Activated CD8-positive, alpha-beta memory T cell treated with anti-CD3 and anti-CD28 coated beads, Interleukin-2, amount 50 U/mL, for 1 hour (primary cell): ENCODE results near the gene PDZRN3.

Experiments
- DNase-seq: peaks from one replicate; pipeline ENCODE4 v3.0.0-alpha.2; 2020; ENCODE audit errors: extremely low read depth

Gene PDZRN3

DNA sequence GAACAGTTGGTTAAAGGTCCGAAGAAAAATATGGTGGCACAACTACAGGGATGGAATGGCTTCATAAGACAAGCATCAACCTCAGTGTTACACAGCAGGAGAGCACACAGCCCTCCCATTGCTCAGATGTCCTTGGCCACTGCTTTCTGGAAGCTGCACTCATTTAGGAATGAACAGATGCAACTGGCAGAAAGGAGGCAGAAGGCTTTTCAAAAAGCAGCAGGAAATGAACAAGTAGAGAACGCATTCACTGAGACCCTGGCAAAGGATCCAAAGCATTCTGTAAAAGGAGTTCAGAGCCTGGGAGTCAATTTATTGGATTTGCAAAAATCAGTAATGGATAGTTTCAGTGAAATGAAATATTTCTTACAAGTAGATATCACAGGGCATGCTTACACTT lies 101.1 kb downstream of the PDZRN3 start:
- DNase-seq = no peak

DNA sequence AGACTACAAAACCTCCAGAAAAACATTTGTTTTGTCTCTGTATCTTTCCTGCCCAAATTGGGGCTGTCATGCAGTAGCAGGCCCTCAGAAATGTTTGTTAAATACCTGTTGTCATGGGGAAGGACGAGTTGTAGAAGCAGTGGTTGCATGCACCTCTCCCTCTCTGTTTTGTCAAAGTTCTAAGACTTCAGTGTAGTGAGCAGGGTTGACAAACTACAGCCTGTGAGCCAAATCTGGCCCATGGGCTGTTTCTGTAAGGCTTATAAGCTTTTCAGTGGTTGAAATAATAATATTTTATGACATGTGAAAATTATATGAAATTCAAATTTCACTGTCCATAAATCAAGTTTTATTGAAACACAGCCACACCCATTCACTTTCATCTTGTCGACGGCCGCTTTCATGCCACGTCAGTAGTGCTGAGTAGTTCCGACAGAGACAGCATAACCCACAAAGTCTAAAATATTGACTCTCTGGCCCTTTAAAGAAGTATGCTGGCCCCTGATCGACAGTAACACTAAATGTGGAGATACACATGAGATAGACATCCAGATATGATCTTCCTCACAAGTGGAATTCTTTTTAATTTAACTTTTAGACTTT lies 102.9 kb downstream of the PDZRN3 start:
- DNase-seq = no peak

- DNase-seq = no peak
Observed at GRCh38 chr3:73520931-73521461, 103.7 kb downstream of the PDZRN3 start.

- DNase-seq = no peak
Observed at GRCh38 chr3:73516631-73517030, 108.1 kb downstream of the PDZRN3 start.

DNA sequence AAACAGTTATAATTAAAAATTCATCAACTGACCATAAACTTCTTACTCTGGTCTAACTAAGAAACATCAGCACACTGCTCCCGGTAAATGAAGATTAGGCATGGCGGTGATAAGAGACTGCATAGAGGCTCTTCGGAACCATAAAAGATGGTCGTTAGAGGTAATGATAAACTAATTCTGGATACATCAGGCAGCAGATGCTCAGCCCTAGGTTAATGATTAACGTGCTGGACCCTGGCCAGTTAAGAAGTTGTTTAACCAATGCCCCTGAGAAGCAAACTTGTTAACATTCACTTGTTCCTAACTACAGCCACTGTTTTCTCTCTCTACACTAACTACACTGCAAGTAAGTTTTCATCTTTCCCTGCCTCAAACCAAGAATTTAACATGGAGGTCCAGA lies 111.5 kb downstream of the PDZRN3 start:
- DNase-seq = no peak

DNA sequence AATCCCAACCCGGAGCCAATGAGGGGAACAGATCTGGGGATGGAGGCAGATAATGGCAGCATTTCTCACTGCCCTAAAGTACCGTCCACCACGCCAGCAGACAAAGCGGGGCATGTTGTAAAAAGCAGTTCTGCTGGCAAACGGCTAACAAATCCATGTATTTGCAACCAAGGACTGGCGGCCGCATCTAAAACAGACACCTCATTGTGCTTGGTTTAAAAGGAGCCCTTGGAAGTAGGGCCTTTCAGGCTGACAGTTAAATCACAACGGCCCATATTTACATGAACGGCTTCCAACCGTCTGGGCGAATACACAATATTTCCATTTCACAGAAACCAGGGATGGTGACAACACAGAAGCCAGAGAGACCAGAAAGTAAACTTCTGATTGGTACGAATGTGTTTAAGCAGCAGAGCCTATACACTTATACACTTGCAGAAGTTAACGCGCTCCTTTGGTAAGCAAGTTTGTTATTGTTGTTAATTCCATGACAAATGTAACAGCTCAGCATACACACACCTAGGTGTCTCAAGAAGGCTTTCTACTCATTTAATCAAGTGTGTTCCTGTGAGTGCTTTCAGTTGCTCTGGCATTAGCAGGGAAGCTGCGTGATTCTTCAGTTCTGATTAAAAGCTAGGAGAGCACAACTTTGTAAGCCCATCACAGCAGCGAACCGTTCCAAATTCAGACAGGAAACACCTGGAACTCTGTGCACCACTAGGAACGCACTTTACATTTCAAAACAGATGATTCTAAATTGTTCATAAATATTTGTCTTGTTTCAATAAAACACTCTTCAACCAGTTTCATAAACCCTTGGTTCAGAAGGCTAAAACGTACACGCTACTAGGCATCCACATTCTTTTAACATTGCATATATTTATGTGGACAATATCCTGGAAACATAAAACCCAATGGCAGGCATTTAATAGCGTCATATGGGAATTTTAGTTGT lies 112.9 kb downstream of the PDZRN3 start:
- no peak for DNase-seq

DNA sequence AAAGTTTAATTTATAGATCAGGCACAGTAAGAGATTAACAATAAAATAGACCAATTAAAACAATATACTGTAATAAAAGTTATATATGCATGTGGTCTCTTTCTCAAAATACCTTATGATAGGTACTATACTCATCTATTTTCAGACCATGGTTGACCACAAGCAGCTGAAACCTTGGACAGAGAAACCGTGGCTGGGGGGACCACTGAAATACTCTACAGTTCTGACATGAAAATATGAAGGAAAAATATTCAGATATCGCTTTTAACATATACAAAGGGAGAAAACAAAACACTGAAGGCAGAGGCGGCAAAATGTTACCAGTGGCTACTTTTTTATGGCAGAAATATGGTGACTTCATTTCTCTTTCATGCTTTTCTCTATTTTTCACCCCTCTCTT lies 114.0 kb downstream of the PDZRN3 start:
- no peak for DNase-seq

GRCh38 chr3:73510334-73510733 lies 114.4 kb downstream of the PDZRN3 start:
- no peak for DNase-seq

DNA sequence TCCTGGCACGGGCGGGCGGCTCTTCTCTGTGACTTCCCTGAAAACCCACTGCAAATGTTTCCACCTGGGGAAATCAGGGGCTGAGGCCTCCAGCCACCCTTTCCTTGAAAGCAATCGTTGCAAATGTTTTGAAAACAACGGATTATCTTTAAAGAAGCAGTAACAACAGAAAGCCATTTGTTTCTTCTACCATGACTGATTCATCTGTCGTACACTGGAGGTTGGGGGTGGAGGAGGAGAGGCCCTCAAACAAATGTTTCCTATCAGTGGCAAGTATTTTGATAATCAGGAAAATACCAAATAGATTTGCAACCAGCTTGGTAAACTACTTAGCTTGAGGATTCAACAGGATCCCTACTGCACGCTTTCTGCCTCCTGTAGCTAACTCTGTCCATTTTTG lies 114.9 kb downstream of the PDZRN3 start:
- no peak for DNase-seq

DNA sequence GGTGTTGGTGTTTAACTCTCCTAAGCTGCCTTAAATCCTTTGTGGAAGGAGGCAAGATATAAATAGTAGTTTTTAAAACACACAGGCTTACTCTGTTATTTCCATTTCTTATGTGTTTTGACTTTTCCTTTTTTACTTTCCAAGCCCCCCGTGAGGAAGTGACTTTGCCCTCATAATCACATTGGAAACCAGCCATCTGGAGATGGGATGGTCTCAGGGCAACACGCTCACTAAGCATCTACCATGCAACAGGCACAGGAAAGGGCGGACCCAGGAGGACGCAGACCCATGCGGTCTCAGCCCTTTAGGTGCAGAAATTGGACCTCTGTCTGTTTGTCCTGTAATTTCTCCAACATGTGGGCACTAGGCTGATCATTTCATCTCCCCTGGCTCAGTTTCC lies 115.7 kb downstream of the PDZRN3 start:
- no peak for DNase-seq

- no peak for DNase-seq
Observed at GRCh38 chr3:73508330-73508954, 116.3 kb downstream of the PDZRN3 start.

DNA sequence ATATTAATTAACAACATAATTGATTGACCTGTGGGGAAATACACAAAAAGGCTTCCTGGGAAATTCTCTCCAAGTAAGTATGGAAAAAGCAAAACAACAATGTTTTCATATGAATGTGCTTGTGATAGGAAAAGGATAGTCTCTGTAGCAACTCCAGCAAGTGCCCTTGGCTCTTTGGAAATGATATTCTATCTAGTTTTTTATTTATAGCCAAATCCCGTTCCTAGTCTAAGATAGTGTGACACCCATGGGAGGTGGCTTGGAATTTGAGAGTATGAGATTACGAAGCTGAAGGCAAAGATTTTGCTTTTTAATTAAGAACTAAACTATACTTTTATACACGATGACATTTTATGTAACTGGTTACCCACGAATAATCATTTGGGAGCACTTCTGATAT lies 119.9 kb downstream of the PDZRN3 start:
- no peak for DNase-seq

DNA sequence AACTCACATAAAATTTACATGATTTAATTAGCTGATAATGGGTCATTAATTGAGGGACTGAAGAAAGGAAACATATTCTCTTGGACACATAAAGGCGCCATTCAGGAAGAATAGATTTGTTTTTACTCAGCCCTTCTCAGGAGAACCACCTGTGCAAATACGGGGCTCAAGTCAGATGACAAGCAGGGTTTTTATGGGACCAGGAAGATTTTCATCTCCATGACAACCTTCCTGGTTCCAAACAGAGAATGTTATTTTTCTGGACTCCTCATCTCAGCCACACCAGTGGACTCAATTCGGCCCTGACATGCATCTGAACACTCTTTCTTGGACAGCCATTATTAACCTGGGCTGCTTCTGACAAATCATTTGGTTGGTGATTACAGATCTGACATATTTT lies 120.5 kb downstream of the PDZRN3 start:
- DNase-seq = no peak

DNA sequence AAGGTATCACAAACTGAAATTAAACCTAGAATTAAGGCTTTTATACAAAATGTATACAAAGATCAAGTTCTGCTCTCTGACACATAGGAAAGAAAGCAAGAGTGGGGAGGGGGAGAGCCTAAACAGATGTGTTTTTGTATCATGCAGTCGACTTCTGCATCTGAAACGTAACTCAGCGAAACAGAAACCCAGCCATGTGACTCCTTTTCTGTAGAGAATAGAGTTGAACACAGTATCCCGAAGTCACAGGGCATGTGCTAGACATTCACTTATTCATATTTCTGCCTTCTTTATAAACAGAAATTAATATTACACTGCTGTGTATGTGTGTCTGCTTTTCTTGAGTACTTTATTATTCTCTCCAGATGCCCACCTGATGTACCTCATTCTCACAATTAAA lies 121.0 kb downstream of the PDZRN3 start:
- no peak for DNase-seq

DNA sequence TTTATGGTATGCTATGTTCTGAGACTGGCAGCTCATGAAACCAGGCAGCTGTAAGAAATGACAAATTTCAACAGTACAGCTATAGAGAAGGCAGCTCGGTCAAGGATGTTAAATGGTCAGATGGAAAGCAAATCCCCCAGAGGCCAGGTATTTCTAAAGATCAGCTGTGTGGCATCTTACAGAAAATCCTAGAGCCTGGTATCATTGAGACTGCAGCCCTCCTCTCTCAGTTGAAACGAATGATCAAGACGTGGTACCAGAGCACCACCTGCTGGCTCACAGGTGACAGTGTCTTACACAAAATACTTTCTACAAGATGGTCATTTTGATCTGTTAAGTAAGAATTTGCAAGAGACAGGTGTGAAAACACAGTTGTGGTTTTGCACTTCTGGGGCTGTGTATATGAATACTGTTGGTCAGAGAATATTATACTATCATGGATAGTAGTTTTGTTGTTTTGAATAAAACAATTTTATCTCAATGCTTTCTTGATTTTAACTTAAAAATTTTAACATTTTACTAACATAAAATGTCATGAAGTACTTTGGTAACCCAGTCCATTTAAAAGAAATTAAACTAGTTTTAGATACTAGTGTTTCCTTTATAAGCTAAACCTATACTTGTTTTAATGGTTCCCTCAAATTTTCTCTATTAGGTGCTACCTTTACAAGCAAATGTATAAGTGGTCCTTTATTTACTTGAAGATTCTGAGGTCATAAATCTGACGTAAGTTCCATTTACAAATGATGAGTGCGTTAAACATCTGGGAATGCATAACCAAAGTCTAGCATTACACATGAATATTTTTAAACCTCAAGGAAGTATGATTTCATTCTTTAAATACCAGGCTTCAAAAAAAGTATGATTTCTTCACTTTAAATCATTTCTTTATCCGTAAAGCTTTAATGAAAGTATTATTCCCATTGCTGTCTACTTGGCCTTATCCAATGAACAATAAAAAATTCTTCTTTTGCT lies 121.8 kb downstream of the PDZRN3 start:
- no peak for DNase-seq

- DNase-seq = no peak
Observed at GRCh38 chr3:73500321-73500720, 124.4 kb downstream of the PDZRN3 start.

- DNase-seq = no peak
Observed at GRCh38 chr3:73499787-73500186, 125.0 kb downstream of the PDZRN3 start.

DNA sequence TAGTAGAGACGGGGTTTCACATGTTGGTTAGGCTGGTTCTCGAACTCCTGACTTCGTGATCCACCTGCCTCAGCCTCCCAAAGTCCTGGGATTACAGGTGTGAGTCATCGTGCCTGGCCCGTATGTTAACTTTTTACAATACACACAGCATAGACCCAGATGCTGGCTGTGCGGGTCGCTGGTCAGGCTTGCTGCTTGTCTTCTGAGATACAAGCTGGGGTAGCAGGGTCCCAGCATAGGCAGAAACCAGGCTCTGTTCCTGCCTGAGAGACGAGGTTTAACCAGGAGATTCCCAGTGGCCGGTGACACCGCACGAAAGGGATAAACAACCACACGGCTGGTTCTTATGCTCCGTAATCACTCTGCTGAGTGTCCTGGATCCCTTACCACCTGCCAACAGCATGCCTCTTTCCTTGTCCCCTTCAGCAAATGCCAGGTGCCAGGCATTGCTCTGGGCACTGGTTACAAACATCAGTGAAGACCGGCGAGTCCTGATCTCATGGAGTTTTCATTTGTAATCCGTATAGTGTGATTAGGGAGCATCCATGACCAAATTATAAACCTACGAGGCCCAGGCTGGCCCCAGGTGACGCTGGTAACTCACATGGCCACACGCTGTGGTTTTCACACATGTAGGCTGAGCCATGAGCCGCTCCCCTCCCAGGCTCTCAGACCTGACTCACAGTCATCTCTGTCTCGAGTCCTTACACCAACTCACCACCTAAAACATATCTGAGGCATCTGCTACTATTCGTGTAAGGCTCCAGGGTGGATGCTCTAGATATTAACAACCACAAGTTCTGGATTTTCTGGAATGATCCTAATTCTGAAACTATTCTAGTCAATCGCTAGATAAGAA lies 125.7 kb downstream of the PDZRN3 start:
- DNase-seq = no peak

- DNase-seq = no peak
Observed at GRCh38 chr3:73497646-73498406, 126.9 kb downstream of the PDZRN3 start.
